Skin epidermis (tissue), 12 donors: ENCODE results near the gene SLC38A1.
"Not testable (repeated sequence)": the region's sequence is repeated elsewhere in the genome, so short reads cannot be mapped to it uniquely, and the experiment has no call there.

Experiments used
- H3K27ac ChIP-seq, 21 experiments: fragments of 200-600 bp; sonication (generic) in 11 of 21; one replicate each; pipeline ENCODE4 v1.5.0; 2020; ENCODE audit warnings: mild to moderate bottlenecking in 3 of 21, inconsistent platforms in 2 of 21, moderate library complexity in 2 of 21
- H3K4me3 ChIP-seq, 7 experiments: fragments of 200-600 bp; sonication (generic) in 2 of 7; one replicate each; pipeline ENCODE4 v1.5.0; 2020; ENCODE audit warnings: inconsistent platforms in 2 of 7, mild to moderate bottlenecking in 2 of 7, moderate library complexity in 1 of 7

Gene SLC38A1

DNA sequence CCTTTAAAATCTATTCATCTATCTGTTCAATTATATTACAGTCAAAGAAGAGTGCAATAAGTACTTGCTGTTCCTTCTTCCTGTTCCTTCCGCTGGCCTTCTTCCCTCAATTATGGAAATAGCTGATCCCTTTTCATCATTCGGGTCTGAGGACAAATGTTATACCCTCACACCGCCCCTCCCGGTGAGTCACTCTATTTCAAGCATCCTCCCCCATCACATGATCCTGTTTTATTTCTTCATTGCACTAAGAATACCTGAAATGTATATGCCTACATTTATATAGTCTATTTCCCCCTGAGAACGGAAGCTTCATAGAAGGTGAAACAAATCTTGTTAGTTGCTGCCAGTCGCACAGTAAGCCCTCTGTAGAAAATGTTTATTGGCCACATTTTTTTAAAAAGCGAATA is 2.5 kb downstream of the SLC38A1 start:
- peak overlapping the region; percentile 57 to 65 (median 61) for H3K4me3 ChIP-seq
- peak overlapping the region in 12 of 21 experiments; percentile 75 to 96 (median 88) for H3K27ac ChIP-seq

DNA sequence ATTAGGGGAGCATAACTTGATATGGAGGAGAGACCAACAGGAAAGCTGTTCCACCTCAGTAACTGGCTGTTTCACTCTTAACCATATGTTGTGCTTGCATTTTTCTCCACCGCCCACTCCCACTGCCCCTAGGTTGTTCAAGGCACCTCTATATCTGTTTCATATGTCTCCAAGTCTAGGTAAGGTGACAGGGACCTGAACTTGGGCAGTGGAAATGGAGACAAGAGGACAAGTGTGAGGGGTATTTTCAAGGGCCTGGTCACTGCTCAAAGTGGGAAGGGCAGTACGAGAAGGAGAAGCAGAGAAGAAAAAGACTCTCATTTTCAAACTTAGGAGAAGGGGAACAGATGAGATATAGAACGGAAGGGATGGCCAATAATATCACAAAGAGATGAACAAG is 3.1 kb downstream of the SLC38A1 start:
- Histone ChIP-seq H3K27ac (peak overlapping the region in 1 of 21 experiments; percentile 95), H3K4me3 (peak overlapping the region in 3 of 7 experiments; percentile 57 to 62 (median 58))

DNA sequence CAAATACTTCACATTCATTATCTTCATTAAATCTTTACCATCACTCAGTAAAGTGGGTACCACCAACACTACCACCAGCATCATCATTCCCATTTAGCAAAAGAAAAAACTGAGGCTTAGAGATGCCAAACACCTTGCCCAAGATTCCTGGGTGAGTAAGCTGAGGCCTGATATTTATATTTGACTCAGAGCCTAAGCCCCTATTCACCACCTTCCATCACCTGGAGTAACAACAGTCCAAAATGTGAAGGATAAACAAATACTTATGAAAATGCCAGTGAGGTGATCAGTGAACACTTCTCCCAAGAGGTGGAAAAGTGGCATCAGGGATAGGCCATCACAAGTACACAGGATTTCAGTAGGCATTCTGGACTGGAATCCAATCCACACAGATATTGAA is 3.7 kb downstream of the SLC38A1 start:
- H3K27ac ChIP-seq, result no peak overlapping the region
- H3K4me3 ChIP-seq, result no peak overlapping the region

DNA sequence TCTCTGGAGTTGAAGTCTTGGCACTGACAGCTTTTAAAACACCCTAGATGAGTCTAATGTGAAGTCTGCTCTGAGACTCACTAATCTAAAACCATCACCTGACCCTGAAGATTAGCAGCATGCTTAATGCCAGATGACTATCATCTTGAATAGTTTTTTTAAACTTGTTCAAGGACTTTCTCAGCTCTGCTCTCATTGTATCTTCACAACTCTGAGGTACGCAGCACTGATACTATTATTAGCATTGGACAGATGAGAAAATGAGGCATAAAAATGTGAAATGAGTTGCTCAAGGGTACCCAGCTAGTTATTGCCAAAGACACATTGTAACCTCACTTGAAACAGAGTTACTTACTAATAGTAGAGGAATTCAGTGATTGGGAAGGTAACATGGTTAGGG is 4.8 kb downstream of the SLC38A1 start:
- no peak overlapping the region for H3K4me3 ChIP-seq
- no peak overlapping the region for H3K27ac ChIP-seq

DNA sequence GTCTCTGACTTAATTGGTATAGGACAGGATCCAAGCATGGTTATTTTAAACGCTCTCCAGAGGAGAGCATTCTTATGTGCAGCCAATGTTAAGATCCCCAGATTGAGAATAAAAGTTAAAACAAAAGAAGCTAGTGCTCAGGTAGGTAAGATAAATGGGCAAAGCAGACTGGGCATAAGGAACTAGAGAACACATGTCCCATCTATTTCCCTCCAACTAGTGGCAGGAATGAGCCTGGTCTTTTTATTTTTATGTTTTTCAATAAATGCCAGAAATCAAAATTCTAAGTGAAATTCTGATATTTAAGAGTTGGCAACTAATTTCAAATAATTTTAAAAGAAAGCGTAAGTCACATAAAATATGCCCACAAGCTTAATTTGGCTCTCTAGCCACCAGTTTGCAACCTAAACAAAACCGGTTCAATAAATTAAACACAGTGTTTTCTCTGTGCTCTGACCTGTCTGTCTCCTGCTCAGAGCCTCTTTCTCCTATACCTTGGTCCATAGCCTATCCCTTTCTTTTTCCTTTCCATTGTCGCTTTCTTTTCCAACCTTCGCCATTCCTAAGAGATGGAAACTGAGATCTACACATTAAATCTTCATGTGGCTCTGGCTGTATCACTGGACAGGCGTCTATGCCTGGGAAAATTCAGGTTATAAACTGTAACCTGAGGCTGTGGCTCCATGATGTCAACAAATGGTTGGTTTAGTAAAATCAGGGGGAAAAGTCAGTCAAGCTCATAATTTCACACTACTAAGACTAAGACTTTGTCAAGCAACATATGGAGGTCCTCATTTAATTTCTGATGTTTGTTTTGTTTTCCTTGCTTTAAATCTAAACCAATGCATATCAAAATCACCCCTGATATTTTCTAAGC is 5.5 kb downstream of the SLC38A1 start:
- Histone ChIP-seq H3K4me3 (no peak overlapping the region), H3K27ac (no peak overlapping the region)

DNA sequence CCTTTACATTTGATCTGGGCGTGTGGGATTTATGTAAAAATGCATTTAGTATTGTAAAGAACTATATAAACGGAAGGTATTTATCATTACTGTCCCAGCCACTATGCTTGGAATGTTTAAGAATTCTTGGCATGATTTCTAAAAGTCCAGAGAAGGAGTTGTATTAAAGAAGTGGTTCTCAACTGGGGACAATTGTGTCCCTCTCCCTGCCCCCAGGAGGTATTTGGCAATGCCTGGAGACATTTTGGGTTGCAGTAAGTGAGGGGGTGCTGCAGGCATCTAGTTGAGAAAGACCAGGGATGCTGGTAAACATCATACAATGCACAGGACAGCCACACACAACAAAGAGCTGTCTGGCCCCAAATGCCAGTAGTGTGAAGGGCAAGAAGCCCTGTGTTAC is 7.2 kb downstream of the SLC38A1 start:
- Histone ChIP-seq H3K27ac (no peak overlapping the region), H3K4me3 (no peak overlapping the region)

DNA sequence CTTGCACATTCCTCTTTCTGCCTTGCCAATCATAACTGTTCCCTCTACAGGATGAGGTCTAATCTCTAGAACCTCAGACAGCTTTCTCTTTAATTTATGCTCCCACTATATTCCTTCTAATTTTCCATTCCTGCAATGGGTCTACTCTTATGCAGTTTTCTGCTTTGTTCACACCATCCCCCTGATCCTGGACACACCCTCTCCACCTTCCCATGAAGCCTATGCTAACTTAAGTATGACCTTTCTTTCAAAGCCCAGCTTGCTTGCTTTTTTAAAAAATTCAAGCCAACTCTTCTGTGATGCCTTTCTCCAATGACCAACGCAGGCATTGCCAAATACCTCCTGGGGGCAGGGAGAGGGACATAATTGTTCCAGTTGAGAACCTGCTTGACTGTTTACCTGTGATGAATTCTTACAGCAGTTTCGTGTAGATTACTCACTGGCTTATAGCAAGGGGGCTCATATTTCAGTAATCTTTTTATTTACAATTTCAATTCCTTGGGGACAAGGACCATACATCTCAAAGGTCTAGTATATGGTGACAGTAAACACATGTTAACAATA is 7.8 kb downstream of the SLC38A1 start:
- Histone ChIP-seq H3K27ac (peak overlapping the region in 1 of 21 experiments; percentile 33), H3K4me3 (no peak overlapping the region)

DNA sequence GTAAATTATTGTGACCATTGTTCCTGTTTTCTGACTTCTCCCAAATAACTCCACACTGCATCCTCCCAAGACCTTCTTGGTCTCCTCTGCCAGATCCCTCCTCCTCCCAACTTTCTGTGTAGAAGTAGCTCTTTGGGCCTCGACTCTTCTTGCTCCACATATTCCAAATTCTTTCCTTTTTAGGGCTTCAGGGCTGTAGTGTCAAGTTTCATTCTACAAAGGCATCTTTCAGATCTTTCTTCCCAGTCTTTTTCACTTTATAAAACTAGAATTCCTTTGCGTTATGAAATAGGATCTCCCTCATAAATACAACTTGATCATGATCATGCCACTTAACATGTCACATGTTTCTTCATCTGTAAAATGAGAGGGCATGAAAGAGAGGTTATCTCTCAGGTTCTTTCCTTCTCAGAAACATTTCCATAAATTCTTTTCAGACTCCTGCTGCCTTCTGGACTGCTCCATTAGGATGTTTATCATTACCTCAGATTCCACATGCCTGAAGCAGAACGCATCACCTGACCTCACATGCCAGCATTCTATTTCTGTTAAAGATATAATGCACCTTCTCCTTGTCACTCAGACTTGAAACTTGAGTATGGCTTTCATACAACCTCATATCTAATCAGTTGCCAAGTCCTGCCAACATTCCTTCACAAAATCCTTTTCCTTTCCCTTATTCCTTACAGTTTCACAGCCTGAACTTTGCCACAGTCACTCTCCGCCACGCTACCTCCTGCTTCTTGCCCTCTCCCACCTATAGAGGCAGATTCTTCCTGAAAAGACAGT is 8.5 kb downstream of the SLC38A1 start:
- no peak overlapping the region for H3K4me3 ChIP-seq
- peak overlapping the region in 1 of 21 experiments; percentile 5 for H3K27ac ChIP-seq

DNA sequence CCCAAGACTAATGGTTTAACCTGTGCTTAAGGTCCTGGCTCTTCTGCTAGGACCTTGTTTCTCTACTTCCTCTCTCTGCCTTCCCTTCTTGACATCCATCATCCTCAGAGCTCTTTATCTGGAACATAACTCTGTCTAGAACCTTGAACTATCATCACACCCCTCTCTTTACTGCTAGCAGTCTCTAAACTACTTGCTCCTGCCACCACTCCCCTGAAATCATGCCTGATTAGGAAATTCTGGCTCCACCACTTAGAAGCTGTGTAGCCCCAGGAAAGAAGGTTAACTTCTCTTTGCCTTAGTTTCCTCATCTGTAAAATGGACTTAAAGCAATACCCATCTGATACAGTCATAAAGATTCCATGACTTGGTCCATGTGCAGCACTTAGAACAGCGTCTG is 9.1 kb downstream of the SLC38A1 start:
- H3K4me3 ChIP-seq, result no peak overlapping the region

DNA sequence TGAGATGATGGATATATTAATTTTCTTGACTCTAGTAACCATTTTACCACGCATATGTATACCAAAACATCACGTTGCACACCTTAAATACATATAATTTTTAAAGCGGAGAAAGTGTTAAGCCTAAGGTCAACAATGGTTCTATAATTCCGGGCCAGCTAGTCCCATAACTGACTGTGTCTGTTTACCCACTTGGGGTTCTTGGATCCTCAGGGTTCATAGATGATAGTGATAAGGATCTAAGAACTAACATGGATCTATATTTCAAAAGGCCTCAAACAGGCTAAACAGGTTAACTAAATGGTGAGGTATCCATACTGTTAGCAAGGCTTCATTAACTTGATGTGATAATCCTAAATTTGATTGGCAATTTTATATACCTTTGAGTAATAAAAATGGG is 9.8 kb downstream of the SLC38A1 start:
- no peak overlapping the region for H3K27ac ChIP-seq
- H3K4me3 ChIP-seq, result no peak overlapping the region

More for the DNA sequence above, 9.1 kb downstream of the SLC38A1 start:
- H3K27ac ChIP-seq, result peak overlapping the region in 1 of 21 experiments; percentile 5

DNA sequence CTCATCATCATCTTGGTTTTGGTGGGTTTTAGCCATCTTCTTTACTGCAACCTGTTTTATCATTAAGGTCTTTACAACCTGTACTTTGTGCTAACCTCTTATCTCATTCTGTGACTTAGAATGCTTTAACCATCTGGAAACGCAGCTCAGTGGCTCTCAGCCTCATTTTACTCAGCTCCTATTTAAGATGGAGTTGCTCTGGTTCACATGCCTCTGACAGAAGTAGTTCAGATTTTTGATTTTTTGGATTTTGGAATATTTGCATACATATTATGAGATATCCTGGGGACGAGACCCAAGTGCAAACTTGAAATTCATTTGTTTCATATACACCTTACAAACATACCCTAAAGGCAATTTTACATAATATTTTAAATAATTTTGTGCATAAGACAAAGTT is 10.7 kb downstream of the SLC38A1 start:
- H3K27ac ChIP-seq, result no peak overlapping the region
- no peak overlapping the region for H3K4me3 ChIP-seq

DNA sequence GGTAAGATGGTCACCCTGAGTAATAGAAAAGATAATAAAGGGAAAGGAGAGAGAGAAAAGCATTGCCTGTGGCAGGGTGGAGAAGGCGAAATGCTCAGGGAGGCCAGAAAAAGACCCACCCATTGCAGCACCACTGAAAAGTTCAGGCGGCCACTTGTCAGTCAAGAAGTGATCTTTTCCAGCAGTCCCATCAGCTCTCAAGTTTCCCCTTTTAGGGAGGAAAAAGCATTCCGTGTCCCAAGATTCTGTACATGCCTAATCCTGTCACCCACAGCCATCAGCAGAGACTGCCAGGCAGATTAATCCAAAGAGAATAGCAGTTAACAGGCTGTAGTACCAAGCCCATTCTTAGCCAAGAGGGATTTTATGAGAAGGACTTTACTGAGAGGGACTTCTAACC is 11.9 kb downstream of the SLC38A1 start:
- Histone ChIP-seq H3K4me3 (no peak overlapping the region), H3K27ac (no peak overlapping the region)

DNA sequence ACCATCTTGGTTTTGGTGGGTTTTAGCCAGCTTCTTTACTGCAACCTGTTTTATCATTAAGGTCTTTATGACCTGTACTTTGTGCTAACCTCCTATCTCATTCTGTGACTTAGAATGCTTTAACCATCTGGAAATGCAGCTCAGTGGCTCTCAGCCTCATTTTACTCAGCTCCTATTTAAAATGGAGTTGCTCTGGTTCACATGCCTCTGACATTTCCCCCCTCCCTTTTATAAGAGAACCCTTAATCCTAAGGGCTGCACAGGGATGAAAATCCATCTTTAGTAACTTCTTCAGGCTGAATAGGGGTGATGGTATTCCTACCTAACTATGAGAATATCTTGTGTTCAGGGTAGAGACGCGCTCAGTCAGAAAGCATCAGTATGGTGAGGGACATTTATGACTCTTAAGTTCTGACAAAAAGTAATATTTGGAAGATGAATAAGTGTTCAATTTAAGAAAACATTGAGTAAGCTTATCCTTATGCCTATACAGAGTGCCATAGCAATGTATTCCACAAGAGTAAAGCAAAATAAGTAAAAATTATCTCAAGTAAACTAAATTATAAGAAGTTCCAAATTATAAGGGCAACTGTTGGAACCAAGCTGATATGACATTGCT is 15.2 kb downstream of the SLC38A1 start:
- no peak overlapping the region for H3K4me3 ChIP-seq
- no peak overlapping the region for H3K27ac ChIP-seq

DNA sequence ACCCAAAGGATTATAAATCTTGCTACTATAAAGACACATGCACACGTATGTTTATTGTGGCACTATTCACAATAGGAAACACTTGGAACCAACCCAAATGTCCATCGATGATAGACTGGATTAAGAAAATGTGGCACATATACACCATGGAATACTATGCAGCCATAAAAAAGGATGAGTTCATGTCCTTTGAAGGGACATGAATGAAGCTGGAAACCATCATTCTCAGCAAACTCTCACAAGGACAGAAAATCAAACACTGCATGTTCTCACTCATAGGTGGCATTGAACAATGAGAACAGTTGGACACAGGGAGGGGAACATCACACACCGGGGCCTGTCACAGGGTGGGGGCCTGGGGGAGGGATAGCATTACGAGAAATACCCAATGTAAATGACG is 16.8 kb downstream of the SLC38A1 start:
- not testable (repeated sequence) for H3K4me3 ChIP-seq, H3K27ac ChIP-seq

DNA sequence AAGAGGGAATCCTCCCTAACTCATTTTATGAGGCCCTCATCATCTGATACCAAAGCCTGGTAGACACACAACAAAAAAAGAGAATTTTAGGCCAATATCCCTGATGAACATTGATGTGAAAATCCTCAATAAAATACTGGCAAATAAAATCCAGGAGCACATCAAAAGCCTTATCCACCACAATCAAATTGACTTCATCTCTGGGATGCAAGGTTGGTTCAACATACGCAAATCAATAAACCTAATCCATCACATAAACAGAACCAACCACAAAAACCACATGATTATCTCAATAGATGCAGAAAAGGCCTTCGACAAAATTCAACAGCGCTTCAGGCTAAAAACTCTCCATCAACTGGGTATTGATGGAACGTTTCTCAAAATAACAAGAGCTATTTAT is 18.9 kb downstream of the SLC38A1 start:
- not testable (repeated sequence) for H3K27ac ChIP-seq, H3K4me3 ChIP-seq

DNA sequence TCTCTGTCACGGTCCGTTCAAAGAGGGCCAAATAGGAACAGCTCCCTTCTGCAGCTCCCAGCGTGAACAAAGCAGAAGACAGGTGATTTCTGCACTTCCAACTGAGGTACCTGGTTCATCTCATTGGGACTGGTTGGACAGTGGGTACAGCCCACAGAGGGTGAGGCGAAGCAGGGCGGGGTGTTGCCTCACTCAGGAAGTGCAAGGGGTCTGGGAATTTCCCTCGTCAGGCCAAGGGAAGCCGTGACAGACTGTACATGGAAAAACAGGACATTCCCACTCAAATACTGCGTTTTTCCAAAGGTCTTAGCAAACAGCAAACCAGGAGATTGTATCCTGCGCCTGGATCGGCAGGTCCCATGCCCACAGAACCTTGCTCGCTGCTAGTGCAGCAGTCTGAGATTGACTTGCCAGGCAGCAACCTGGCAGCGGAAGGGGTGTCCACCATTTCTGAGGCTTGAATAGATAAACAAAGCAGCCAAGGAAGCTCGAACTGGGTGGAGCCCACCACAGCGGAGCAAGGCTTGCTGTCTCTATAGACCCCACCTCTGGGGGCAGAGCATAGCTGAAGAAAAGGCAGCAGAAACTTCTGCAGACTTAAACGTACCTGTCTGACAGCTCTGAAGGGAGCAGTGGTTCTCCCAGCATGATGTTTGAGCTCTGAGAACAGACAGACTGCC is 22.7 kb downstream of the SLC38A1 start:
- Histone ChIP-seq H3K4me3 (no peak overlapping the region), H3K27ac (no peak overlapping the region)

DNA sequence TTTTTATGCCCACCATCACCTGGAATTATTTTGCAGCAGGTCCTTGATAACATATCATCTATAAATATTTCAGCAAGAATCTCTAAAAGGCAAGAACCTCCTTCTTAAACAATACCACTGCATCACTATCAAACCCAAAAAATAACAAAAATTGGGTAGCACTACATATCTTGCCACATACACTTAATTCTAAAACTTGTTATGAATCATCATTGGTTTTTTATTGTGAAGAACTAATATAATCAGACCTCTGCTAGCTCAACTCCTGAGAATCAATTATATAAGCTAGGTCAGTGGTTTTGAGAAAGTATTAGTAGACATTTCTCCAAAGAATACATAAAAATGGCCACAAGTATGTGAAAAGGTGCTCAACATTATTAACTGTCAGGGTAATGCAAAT is 23.8 kb downstream of the SLC38A1 start:
- Histone ChIP-seq H3K27ac (no peak overlapping the region), H3K4me3 (no peak overlapping the region)

DNA sequence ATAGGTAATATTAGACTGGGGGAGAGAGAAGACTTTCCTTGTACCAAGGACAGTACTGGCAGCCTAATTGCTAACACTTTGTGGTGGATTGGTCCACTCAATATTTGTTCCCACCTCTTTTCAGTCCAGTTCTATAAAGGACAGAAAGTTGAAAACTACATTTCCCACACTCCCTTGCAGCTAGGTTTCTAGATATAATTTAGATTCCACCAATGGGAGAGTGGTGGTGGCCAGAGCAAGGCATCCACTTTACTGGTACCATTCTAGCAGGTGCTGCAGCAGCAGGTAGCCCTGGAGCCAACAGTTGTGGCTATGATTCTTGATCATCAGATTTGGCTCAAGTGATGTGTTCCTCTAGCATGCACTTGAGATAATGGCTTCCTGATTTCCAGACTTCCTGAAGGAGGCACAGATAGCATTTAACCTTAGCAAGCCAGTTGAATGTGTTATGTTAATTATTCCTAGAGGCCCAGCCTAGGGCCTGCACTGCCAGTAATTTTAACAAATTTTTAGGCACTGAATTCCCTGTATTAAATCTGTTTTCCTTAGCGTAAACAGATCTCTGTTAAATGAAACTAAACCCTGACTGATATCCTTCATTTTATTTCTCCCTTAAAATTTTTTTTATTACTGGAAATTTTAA is 24.4 kb downstream of the SLC38A1 start:
- Histone ChIP-seq H3K27ac (no peak overlapping the region), H3K4me3 (no peak overlapping the region)

DNA sequence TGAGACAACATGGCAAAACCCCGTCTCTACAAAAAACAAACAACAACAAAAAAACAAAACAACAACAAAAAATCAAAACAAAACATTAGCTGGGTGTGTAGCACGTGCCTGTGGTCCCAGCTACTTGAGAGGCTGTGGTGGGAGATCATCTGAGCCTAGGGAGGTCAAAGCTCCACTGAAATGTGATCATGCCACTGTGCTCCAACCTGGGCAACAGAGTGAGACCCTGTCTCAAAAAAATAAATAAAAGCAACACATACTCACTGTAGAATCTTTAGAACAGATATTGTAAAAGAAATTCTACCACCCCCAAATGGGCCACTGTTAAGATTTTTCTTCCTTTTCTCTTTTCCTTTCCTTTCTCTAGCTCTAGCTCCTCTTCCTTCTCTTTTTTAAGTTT is 26.3 kb downstream of the SLC38A1 start:
- Histone ChIP-seq H3K4me3 (no peak overlapping the region), H3K27ac (no peak overlapping the region)
